Smooth muscle cell (in vitro differentiated cells): ENCODE results near the gene TWIST2. TPM values are rescaled to one million over a fixed set of nuclear protein-coding genes. Genes with fewer than 3 reads are reported as not detected.

Experiments
- DNase-seq: peaks from one replicate; lab custom pipeline; 2025; ENCODE audit not compliant: unreplicated experiment; lab: John Stamatoyannopoulos, UW
- H2AFZ ChIP-seq: fragments of 200-600 bp; sonication (generic); 2 replicates; pipeline ENCODE4 v1.6.0; 2016; ENCODE audit warnings: antibody characterized with exemption, low read depth, mild to moderate bottlenecking
- H3F3A ChIP-seq: fragments of 200-600 bp; sonication (generic); 2 replicates; pipeline ENCODE4 v1.6.0; 2017; ENCODE audit warnings: antibody characterized with exemption, low read depth
- H3K27ac ChIP-seq: fragments of 200-600 bp; sonication (generic); 2 replicates; pipeline ENCODE4 v1.5.1; 2016; ENCODE audit warnings: low read depth, mild to moderate bottlenecking
- H3K27me3 ChIP-seq: fragments of 200-600 bp; sonication (generic); 2 replicates; pipeline ENCODE4 v1.6.1; 2016; ENCODE audit warnings: low read depth, mild to moderate bottlenecking
- H3K36me3 ChIP-seq: fragments of 200-600 bp; sonication (generic); 2 replicates; pipeline ENCODE4 v1.5.1; 2016; ENCODE audit warnings: low read depth
- H3K4me1 ChIP-seq: fragments of 200-600 bp; sonication (generic); 2 replicates; pipeline ENCODE4 v1.5.1; 2016; ENCODE audit warnings: low read depth
- H3K4me2 ChIP-seq: fragments of 200-600 bp; sonication (generic); 2 replicates; pipeline ENCODE4 v1.6.0; 2016; ENCODE audit warnings: mild to moderate bottlenecking
- H3K4me3 ChIP-seq: fragments of 200-600 bp; sonication (generic); 2 replicates; pipeline ENCODE4 v1.5.1; 2016; ENCODE audit warnings: mild to moderate bottlenecking
- H3K79me2 ChIP-seq: fragments of 200-600 bp; sonication (generic); 2 replicates; pipeline ENCODE4 v1.6.0; 2016; ENCODE audit warnings: low read depth, mild to moderate bottlenecking
- H3K9ac ChIP-seq: fragments of 200-600 bp; sonication (generic); 2 replicates; pipeline ENCODE4 v1.6.0; 2016; ENCODE audit warnings: low read depth
- H3K9me3 ChIP-seq: fragments of 200-600 bp; sonication (generic); replicated peaks from 2 replicates; pipeline ENCODE4 v1.5.1; 2016; ENCODE audit warnings: low read depth
- H4K20me1 ChIP-seq: fragments of 200-600 bp; sonication (generic); 2 replicates; pipeline ENCODE4 v1.6.0; 2016; ENCODE audit warnings: low read depth
- CTCF ChIP-seq: fragments of 200-600 bp; sonication (generic); IDR thresholded peaks from 2 replicates; pipeline ENCODE4 v1.5.1; 2017; ENCODE audit warnings: borderline replicate concordance, mild to moderate bottlenecking, antibody characterized with exemption; ENCODE audit not compliant: insufficient read depth, poor library complexity, severe bottlenecking
- WGBS: methylation state at CpG from one replicate; pipeline ENCODE4 v1.1.7; 2016; ENCODE audit warnings: low lambda C conversion rate; 5-methylcytosine and 5-hydroxymethylcytosine counted together
- polyA plus RNA-seq: library from polyadenylated mRNA; unstranded; fragments of >200 nt; fragmentation: Nextera tagmentation; extraction: Ambion mirVana; gene quantifications from 2 replicates; pipeline ENCODE4 v1.2.1, GENCODE V29; 2016
- total RNA-seq: library from RNA; depleted of rRNA; stranded (reverse); fragments of >200 nt; gene quantifications from 2 replicates; pipeline ENCODE4 v1.2.3, GENCODE V29; 2014

The TWIST2 gene
- total and polyA plus RNA-seq, 2 experiments from 2014 or later = 1.0 to 2.4 TPM

DNA sequence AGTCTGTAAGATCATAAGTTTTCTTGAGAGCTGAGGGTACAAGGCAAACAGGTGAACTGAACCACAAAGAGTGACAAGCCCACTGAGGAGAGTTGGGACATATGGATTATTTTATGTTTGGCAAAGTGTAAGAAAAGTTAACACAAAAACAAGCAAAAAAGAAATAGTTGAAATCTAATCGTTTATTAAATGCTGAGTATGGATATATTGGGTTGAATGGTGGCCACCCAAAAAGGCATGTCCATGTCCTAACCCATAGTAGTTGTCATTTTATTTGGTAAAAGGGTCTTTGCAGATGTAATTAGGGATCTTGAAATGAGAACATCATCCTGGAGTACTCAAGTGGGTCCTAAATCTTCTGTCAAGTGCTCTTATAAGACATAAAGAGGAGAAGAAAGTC is 24.9 kb upstream of the TWIST2 start:
- whole genome bisulfite sequencing = 91% methylated on average over 1 of the region's 1 CpG
- H3K4me2 ChIP-seq = no peak overlapping the region
- H2AFZ ChIP-seq = no peak overlapping the region
- no peaks in the 10 kb centered on the region for H3K36me3 ChIP-seq
- no peaks in the 10 kb centered on the region for H4K20me1 ChIP-seq
- H3K79me2 ChIP-seq = no peaks in the 10 kb centered on the region
- peaks cover 6% of the 10 kb centered on the region for H3K27me3 ChIP-seq
- DNase-seq = no peak
- H3K27ac ChIP-seq = no peak overlapping the region
- no peak overlapping the region for H3K9ac ChIP-seq
- no peak overlapping the region for H3K4me3 ChIP-seq
- no peaks in the 10 kb centered on the region for H3F3A ChIP-seq
- no peaks in the 10 kb centered on the region for H3K9me3 ChIP-seq
- no peak for TF ChIP-seq CTCF
- H3K4me1 ChIP-seq = peaks cover 5% of the 10 kb centered on the region

GRCh38 chr2:238831177-238831576 is 16.7 kb upstream of the TWIST2 start:
- H3K4me3 ChIP-seq = no peak overlapping the region
- no peak overlapping the region for H2AFZ ChIP-seq
- no peak overlapping the region for H3K9ac ChIP-seq
- WGBS = 76% methylated on average over 2 of the region's 2 CpGs
- no peaks in the 10 kb centered on the region for H3F3A ChIP-seq
- no peak for TF ChIP-seq CTCF
- H3K9me3 ChIP-seq = no peaks in the 10 kb centered on the region
- no peaks in the 10 kb centered on the region for H3K79me2 ChIP-seq
- H3K4me1 ChIP-seq = no peaks in the 10 kb centered on the region
- H3K4me2 ChIP-seq = no peak overlapping the region
- no peaks in the 10 kb centered on the region for H4K20me1 ChIP-seq
- no peaks in the 10 kb centered on the region for H3K36me3 ChIP-seq
- H3K27ac ChIP-seq = no peak overlapping the region
- peaks cover 65% of the 10 kb centered on the region for H3K27me3 ChIP-seq
- DNase-seq = no peak

GRCh38 chr2:238834982-238835381 is 12.9 kb upstream of the TWIST2 start:
- no peaks in the 10 kb centered on the region for H3K36me3 ChIP-seq
- H3K79me2 ChIP-seq = no peaks in the 10 kb centered on the region
- no peak overlapping the region for H3K4me3 ChIP-seq
- no peaks in the 10 kb centered on the region for H3K4me1 ChIP-seq
- H3K9ac ChIP-seq = no peak overlapping the region
- no peak for TF ChIP-seq CTCF
- H4K20me1 ChIP-seq = no peaks in the 10 kb centered on the region
- no peak for DNase-seq
- no peak overlapping the region for H2AFZ ChIP-seq
- no peak overlapping the region for H3K27ac ChIP-seq
- peaks cover 65% of the 10 kb centered on the region for H3K27me3 ChIP-seq
- no peak overlapping the region for H3K4me2 ChIP-seq
- WGBS = 73% methylated on average over 3 of the region's 3 CpGs
- H3K9me3 ChIP-seq = no peaks in the 10 kb centered on the region
- H3F3A ChIP-seq = no peaks in the 10 kb centered on the region

DNA sequence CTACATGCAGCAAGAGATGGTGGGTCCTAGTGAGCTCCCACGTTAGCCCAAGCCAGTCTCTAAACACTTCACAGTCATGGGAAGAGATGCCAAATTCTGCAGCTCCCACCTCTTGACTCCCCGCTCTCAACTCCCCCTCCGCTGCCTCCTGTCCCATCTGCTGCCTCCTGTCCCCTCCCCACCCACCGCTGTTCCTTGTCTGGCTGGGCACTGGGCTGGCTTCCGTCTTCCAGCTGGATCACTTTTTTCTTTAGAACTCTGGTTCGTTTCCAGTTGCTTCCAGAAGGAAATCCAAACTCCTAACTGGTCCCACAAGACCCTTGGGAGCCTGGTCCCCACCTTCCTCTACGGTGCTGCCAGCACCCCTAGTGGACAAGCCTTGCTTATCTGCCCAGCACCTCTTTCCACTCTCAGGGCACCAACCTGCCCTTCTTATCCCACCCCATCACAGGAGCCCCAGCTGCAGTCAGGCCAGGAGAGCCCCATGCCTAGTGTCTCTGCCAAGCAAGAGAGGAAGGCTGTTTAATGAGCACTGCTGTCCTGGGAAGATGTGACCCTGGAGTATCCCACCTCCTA is 12.1 kb upstream of the TWIST2 start:
- peaks cover 56% of the 10 kb centered on the region for H3K27me3 ChIP-seq
- WGBS = 63% methylated on average over 7 of the region's 7 CpGs
- H3F3A ChIP-seq = no peaks in the 10 kb centered on the region

More for the DNA sequence above, 12.1 kb upstream of the TWIST2 start:
- no peaks in the 10 kb centered on the region for H3K36me3 ChIP-seq
- no peaks in the 10 kb centered on the region for H3K4me1 ChIP-seq
- H3K4me2 ChIP-seq = no peak overlapping the region
- no peak overlapping the region for H3K9ac ChIP-seq
- DNase-seq = no peak
- H3K4me3 ChIP-seq = no peak overlapping the region
- H3K9me3 ChIP-seq = no peaks in the 10 kb centered on the region
- H4K20me1 ChIP-seq = no peaks in the 10 kb centered on the region
- no peak overlapping the region for H2AFZ ChIP-seq
- no peak for TF ChIP-seq CTCF
- H3K27ac ChIP-seq = no peak overlapping the region
- H3K79me2 ChIP-seq = no peaks in the 10 kb centered on the region
